Activated CD8-positive, alpha-beta T cell treated with anti-CD3 and anti-CD28 coated beads, Interleukin-2, amount 10 ng/mL, durations not matched to agents 7 days and 5 days (primary cell): ENCODE results near the gene ZNF132. TPM values are rescaled to one million over a fixed set of nuclear protein-coding genes. Genes with fewer than 3 reads are reported as not detected.
"Not testable (repeated sequence)": the region's sequence is repeated elsewhere in the genome, so short reads cannot be mapped to it uniquely, and the experiment has no call there.

ENCODE experiments used
- ATAC-seq: fragments of 150-1000 bp; cut with Tn5 transposase; one replicate; pipeline ENCODE4 v1.10.0; 2021; ENCODE audit warnings: moderate library complexity
- CTCF ChIA-PET: fragments of 350-600 bp; sonication (Branson Sonifier 250); formaldehyde crosslinking; loops from one replicate; lab custom pipeline; 2021; ENCODE audit warnings: antibody characterized with exemption; lab: Charles Lee
- POLR2A ChIA-PET: fragments of 350-600 bp; sonication (Branson Sonifier 250); formaldehyde crosslinking; loops from one replicate; lab custom pipeline; 2021; ENCODE audit warnings: antibody characterized with exemption; lab: Charles Lee
- DNase-seq: peaks from one replicate; pipeline ENCODE4 v3.0.0-alpha.2; 2020
- H3K27ac Mint-ChIP-seq: one replicate; pipeline ENCODE4 v1.8.0; 2021; ENCODE audit warnings: mild to moderate bottlenecking, mixed read lengths
- H3K27me3 Mint-ChIP-seq: one replicate; pipeline ENCODE4 v1.8.0; 2021; ENCODE audit warnings: low read depth, mixed read lengths
- H3K36me3 Mint-ChIP-seq: one replicate; pipeline ENCODE4 v1.8.0; 2021; ENCODE audit warnings: low read depth, mixed read lengths
- H3K4me1 Mint-ChIP-seq: one replicate; pipeline ENCODE4 v1.8.0; 2021; ENCODE audit warnings: low read depth, mixed read lengths
- H3K4me3 Mint-ChIP-seq: one replicate; pipeline ENCODE4 v1.8.0; 2021; ENCODE audit warnings: mild to moderate bottlenecking, mixed read lengths
- H3K9me3 Mint-ChIP-seq: one replicate; pipeline ENCODE4 v1.8.0; 2022; ENCODE audit warnings: mixed read lengths; ENCODE audit not compliant: insufficient read depth
- total RNA-seq, 2 experiments: library from RNA; stranded (reverse); gene quantifications; one replicate each; pipeline ENCODE4 v1.2.3, GENCODE V29; 2021

Gene ZNF132
- total RNA-seq, 2 experiments from 2014 or later = 5.1 to 6.0 TPM

- Mint-ChIP-seq H3K27ac (peak overlapping the region; percentile 100), H3K4me1 (peaks cover 26% of the 10 kb centered on the region), H3K36me3 (peaks cover 16% of the 10 kb centered on the region), H3K9me3 (no peaks in the 10 kb centered on the region), H3K4me3 (peak overlapping the region; percentile 91), H3K27me3 (no peaks in the 10 kb centered on the region)
- ATAC-seq = no peak
- DNase-seq = no peak
- ChIA-PET CTCF (interaction anchor here (1.0 to 3.7 kb wide), 2 partner anchors 37 kb away, joined by 3 to 12 read pairs; partner anchors contain the start of gene ZNF132), POLR2A (interaction anchor here (0.6 to 1.7 kb wide), 4 partner anchors 21 to 294 kb away, joined by 3 to 5 read pairs (median 4); partner anchors contain the start of genes SLC27A5 and ZNF274)
Observed at GRCh38 chr19:58476498-58477015, 36.6 kb upstream of the ZNF132 start.

DNA sequence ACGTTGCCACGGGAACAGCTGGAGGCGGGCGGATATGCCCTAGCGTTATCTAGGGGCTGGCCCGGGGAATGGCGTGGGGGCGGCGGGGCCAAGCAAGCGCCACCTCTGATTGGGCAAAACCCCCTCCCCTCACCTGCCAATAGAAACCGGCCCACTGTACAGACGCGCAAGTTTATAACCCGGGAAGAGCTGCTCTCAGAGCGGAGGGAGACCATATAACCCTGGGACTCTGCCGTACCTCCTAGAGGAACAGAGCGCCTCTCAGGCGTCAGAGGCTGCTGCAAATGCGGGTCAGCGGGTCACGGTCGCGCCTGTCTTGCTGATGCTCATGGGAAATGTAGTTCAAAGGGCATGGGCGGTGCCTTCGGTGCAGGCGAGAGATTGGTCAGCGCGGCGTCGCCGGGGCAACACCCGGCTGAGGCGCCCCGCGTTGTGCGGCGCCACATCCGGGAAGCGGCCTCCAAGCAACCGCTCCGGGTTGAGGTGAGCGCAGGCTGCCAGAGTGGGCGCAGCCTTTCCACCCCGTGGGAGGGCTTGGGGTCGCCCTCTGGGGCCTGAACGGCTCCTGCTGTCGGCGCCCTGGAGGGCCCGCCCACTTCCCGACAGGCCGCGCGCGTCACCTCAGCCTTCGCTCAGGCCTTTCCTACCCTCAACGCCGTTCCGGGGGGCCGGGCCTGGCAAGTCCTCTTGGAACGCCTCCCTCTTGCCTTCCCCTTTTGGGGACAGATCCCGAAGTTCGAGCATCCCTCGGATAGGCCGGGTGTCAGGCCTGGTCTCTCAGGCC lies 36.0 kb upstream of the ZNF132 start, which contains the start of gene ZNF446:
Gene ZNF446, plus strand, starts transcription at position 639 of the 784 bp plus-strand sequence. CDS start 867 bp downstream, outside the sequence.
- peaks cover 26% of the 10 kb centered on the region for H3K4me1 Mint-ChIP-seq
- ATAC-seq = peak; percentile 92
- POLR2A ChIA-PET = interaction anchor here (0.6 to 1.7 kb wide), 4 partner anchors 36 to 293 kb away, joined by 3 to 5 read pairs (median 3); partner anchors contain the start of genes SLC27A5, ZBTB45 and ZNF274
- H3K36me3 Mint-ChIP-seq = peaks cover 17% of the 10 kb centered on the region
- CTCF ChIA-PET = interaction anchor here (0.7 to 3.7 kb wide), 4 partner anchors 36 to 106 kb away, joined by 3 to 12 read pairs (median 7); partner anchors contain the start of genes ZBTB45 and ZNF132
- peak within 1 kb of the TSS; percentile 91 for H3K4me3 Mint-ChIP-seq
- H3K27ac Mint-ChIP-seq = peak within 1 kb of the TSS; percentile 100
- H3K27me3 Mint-ChIP-seq = no peaks in the 10 kb centered on the region
- DNase-seq = peak; percentile 99
- no peaks in the 10 kb centered on the region for H3K9me3 Mint-ChIP-seq

DNA sequence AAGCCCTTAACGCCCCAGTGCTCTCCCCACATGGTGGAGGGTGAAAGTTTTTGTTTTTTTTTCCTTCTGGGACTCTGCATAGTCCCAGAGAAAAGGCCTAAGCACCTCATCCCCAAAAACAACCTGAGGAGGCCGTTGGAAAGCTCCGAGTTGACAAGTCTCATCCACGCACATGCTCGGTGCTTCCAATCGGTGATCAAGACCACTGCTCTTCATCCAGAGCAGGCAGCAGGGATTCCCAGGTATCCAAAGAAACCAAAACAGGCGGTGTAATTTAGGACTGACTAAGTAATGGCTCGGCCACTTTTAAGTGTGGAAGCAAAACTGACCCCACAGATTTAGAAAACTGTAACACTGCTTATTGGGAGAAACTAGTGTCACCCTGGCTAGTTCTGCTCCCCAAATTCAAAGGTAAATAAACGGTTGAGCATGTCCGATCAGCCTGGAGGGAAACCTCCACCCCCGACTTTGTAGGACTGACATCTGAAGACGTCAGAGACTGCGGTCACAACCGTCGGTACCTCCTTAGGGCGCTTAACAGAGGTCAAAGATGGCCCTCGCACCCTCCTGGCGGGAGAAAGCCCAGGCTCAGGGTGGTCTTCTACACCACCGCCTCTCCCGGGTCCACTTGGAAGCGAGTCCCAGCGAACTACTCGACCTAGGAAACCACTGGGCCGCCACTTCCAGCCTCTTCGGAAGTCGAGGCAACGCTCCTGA lies 35.2 kb upstream of the ZNF132 start:
- no peak for DNase-seq
- POLR2A ChIA-PET = interaction anchor here (0.6 to 1.7 kb wide), 3 partner anchors 39 to 292 kb away, joined by 3 to 5 read pairs (median 3); partner anchors contain the start of genes ZBTB45 and ZNF274
- H3K27me3 Mint-ChIP-seq = no peaks in the 10 kb centered on the region
- peak overlapping the region; percentile 100 for H3K27ac Mint-ChIP-seq
- H3K4me1 Mint-ChIP-seq = peaks cover 26% of the 10 kb centered on the region
- no peaks in the 10 kb centered on the region for H3K9me3 Mint-ChIP-seq
- peak; percentile 17 for ATAC-seq
- H3K4me3 Mint-ChIP-seq = peak overlapping the region; percentile 91
- CTCF ChIA-PET = interaction anchor here (0.7 to 3.7 kb wide), 3 partner anchors 38 to 106 kb away, joined by 3 to 12 read pairs (median 11); partner anchors contain the start of gene ZBTB45
- H3K36me3 Mint-ChIP-seq = peaks cover 23% of the 10 kb centered on the region

- peak; percentile 19 for DNase-seq
Observed at GRCh38 chr19:58474291-58474996, 34.5 kb upstream of the ZNF132 start.

DNA sequence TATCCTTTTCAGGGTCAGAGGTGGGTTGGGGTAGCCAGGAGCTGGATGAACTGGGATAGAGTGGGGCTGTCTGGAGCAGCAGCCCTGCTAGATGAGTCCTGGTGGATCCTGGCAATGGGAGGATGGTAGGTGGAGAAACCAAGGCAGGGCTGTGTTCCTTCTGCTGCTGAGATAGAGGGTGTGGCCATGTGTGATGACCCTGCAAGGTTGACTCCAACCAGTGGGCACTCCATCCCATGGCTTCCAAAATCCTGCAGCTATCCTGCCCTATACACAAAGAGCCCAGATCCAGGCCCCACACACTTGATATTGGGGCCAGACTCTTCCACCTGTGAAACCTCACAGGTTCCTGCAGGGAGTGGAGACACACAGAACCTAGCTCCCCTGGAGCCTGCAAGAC lies 33.8 kb upstream of the ZNF132 start:
- ChIA-PET POLR2A (no interaction called here), CTCF (interaction anchor here (2.9 kb wide), 1 partner anchor 46 kb away, joined by 11 read pairs; the partner anchor contains the start of gene ZBTB45)
- H3K4me3 Mint-ChIP-seq = no peak overlapping the region
- peaks cover 30% of the 10 kb centered on the region for H3K4me1 Mint-ChIP-seq
- no peaks in the 10 kb centered on the region for H3K27me3 Mint-ChIP-seq
- H3K9me3 Mint-ChIP-seq = no peaks in the 10 kb centered on the region
- no peak overlapping the region for H3K27ac Mint-ChIP-seq
- H3K36me3 Mint-ChIP-seq = peaks cover 23% of the 10 kb centered on the region
- DNase-seq = no peak
- ATAC-seq = no peak

More at GRCh38 chr19:58474291-58474996, 34.5 kb upstream of the ZNF132 start:
- Mint-ChIP-seq H3K4me1 (peaks cover 26% of the 10 kb centered on the region), H3K27ac (peak overlapping the region; percentile 100), H3K9me3 (no peaks in the 10 kb centered on the region), H3K36me3 (peaks cover 23% of the 10 kb centered on the region), H3K4me3 (peak overlapping the region; percentile 91), H3K27me3 (no peaks in the 10 kb centered on the region)
- ChIA-PET CTCF (interaction anchor here (2.9 to 3.7 kb wide), 2 partner anchors 39 to 45 kb away, joined by 11 to 12 read pairs; partner anchors contain the start of gene ZBTB45), POLR2A (no interaction called here)
- ATAC-seq = no peak

DNA sequence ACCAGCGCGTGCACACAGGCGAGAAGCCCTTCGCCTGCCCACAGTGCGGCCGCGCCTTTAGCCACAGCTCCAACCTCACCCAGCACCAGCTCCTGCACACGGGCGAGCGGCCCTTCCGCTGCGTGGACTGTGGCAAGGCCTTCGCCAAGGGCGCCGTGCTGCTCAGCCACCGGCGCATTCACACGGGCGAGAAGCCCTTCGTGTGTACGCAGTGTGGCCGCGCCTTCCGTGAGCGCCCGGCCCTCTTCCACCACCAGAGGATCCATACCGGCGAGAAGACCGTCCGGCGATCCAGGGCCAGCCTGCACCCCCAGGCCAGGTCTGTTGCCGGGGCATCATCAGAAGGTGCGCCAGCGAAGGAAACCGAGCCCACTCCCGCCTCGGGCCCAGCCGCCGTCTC lies 31.8 kb upstream of the ZNF132 start:
- ATAC-seq (no peak), DNase-seq (no peak)
- Mint-ChIP-seq H3K9me3 (no peaks in the 10 kb centered on the region), H3K27ac (no peak overlapping the region), H3K4me1 (peaks cover 39% of the 10 kb centered on the region), H3K36me3 (peaks cover 23% of the 10 kb centered on the region), H3K4me3 (no peak overlapping the region), H3K27me3 (no peaks in the 10 kb centered on the region)
- ChIA-PET POLR2A (interaction anchor here (0.6 kb wide), 1 partner anchor 124 kb away, joined by 3 read pairs; no protein-coding TSS in a partner anchor), CTCF (no interaction called here)

- CTCF ChIA-PET, POLR2A ChIA-PET: not testable (repeated sequence)
Observed at GRCh38 chr19:58470837-58471543, 31.0 kb upstream of the ZNF132 start.

DNA sequence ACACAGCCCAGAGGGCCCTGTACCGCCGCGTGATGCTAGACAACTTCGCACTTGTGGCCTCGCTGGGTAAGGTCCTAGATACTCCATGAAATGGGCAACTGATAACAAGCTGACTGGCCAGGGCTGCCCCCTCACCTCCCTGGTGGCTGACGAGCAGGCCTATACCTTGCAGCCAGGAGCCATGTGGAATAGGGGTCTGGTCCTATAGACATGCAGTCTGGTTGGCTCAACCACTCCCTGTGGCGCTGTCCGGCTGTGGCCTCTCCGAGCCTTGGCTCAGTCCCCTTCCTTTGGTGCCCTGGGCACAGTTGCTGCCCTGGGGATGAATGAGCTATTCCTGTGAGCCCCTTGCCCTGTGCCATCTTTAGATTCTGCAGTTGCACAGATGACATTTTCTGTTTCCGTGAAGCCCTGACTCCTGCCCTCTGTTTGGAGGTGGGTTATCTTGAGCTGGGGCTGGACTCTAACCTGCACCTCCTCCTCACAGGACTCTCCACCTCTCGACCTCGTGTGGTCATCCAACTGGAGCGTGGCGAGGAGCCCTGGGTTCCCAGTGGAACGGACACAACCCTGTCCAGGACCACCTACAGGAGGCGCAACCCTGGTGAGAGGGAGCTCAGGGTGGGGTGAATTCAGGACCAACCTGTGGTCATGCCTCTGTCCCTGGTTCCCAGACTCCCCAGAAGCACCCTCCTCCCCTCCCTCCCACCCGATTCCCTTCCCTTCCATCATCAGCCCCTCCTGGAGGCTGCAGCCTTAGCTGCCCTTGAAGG lies 29.5 kb upstream of the ZNF132 start:
- Mint-ChIP-seq H3K9me3 (no peaks in the 10 kb centered on the region), H3K4me3 (no peak overlapping the region), H3K27me3 (peaks cover 2% of the 10 kb centered on the region), H3K4me1 (peaks cover 29% of the 10 kb centered on the region), H3K36me3 (peaks cover 23% of the 10 kb centered on the region), H3K27ac (no peak overlapping the region)
- CTCF ChIA-PET = no interaction called here
- ATAC-seq = no peak
- POLR2A ChIA-PET = no interaction called here
- DNase-seq = no peak

More at GRCh38 chr19:58470837-58471543, 31.0 kb upstream of the ZNF132 start:
- Mint-ChIP-seq H3K4me1 (peaks cover 40% of the 10 kb centered on the region), H3K36me3 (peaks cover 23% of the 10 kb centered on the region)
- H3K4me3 Mint-ChIP-seq, H3K27ac Mint-ChIP-seq, H3K27me3 Mint-ChIP-seq, H3K9me3 Mint-ChIP-seq, ATAC-seq, DNase-seq: not testable (repeated sequence)

- CTCF ChIA-PET = no interaction called here
- peaks cover 21% of the 10 kb centered on the region for H3K36me3 Mint-ChIP-seq
- peak overlapping the region; percentile 60 for H3K27ac Mint-ChIP-seq
- H3K4me3 Mint-ChIP-seq = peak overlapping the region; percentile 83
- H3K4me1 Mint-ChIP-seq = peaks cover 22% of the 10 kb centered on the region
- no peaks in the 10 kb centered on the region for H3K9me3 Mint-ChIP-seq
- H3K27me3 Mint-ChIP-seq = peaks cover 2% of the 10 kb centered on the region
- no peak for ATAC-seq
- POLR2A ChIA-PET = interaction anchor here (0.6 kb wide), 1 partner anchor 1079 kb away, joined by 3 read pairs; the partner anchor contains the start of gene ZNF548
- DNase-seq = no peak
Observed at GRCh38 chr19:58468216-58468839, 28.4 kb upstream of the ZNF132 start.
